ENCODE results near the gene CORIN. TPM values are rescaled to one million over a fixed set of nuclear protein-coding genes. Genes with fewer than 3 reads are reported as not detected.
"Not testable (repeated sequence)": the region's sequence is repeated elsewhere in the genome, so short reads cannot be mapped to it uniquely, and the experiment has no call there.

The CORIN gene
- polyA plus RNA-seq, 1 donor: 1.4 TPM

GRCh38 chr4:47566566-47566965 lies 271.3 kb downstream of the CORIN start:
- no peak for DNase-seq (ENCODE audit: low read depth)

GRCh38 chr4:47562297-47562696 lies 275.6 kb downstream of the CORIN start:
- no peak for DNase-seq (ENCODE audit: low read depth)

GRCh38 chr4:47561331-47561730 lies 276.5 kb downstream of the CORIN start:
- DNase-seq (ENCODE audit: low read depth): no peak

GRCh38 chr4:47560682-47561081 lies 277.2 kb downstream of the CORIN start:
- no peak for DNase-seq (ENCODE audit: low read depth)

GRCh38 chr4:47557255-47557654 lies 280.6 kb downstream of the CORIN start:
- DNase-seq (ENCODE audit: low read depth): no peak

- not testable (repeated sequence) for DNase-seq (ENCODE audit: low read depth)
These were observed 281.9 kb downstream of the CORIN start for GRCh38 chr4:47555920-47556319.

GRCh38 chr4:47553329-47554125 lies 284.3 kb downstream of the CORIN start:
- DNase-seq (ENCODE audit: low read depth): no peak

- DNase-seq (ENCODE audit: low read depth): no peak
These were observed 286.2 kb downstream of the CORIN start for GRCh38 chr4:47551682-47552081.

- DNase-seq (ENCODE audit: low read depth): no peak
These were observed 286.8 kb downstream of the CORIN start for GRCh38 chr4:47550899-47551548.

GRCh38 chr4:47550357-47550756 lies 287.5 kb downstream of the CORIN start:
- DNase-seq (ENCODE audit: low read depth): not testable (repeated sequence)

Other genes starting within 250 kb of the CORIN start
- 8.4 TPM for gene NFXL1, start 76.5 kb upstream of the CORIN start, polyA plus RNA-seq (ENCODE audit: insufficient read length)
- 0.94 TPM for gene CNGA1, start 178.6 kb upstream of the CORIN start, polyA plus RNA-seq (ENCODE audit: insufficient read length)
- 4.5 TPM for gene NIPAL1, start 178.7 kb upstream of the CORIN start, polyA plus RNA-seq (ENCODE audit: insufficient read length)

Data from forelimb muscle (tissue), 1 donor.